ENCODE measurements around the gene E4F1. TPM values are rescaled to one million over a fixed set of nuclear protein-coding genes. Genes with fewer than 3 reads are reported as not detected.

The E4F1 gene
- total and polyA plus RNA-seq, 3 donors from 2014 or later: 20.0 to 69.4 (median 57.4) TPM

GRCh38 chr16:2231016-2231931 lies 7.9 kb downstream of the E4F1 start:
- no peak for TF ChIP-seq POLR2A (IDR thresholded peaks at IDR 0.05)
- TF ChIP-seq CTCF (IDR thresholded peaks at IDR 0.05): no peak
- Histone ChIP-seq H3K9me3 (no peaks in the 10 kb centered on the region), H3K27me3 (no peaks in the 10 kb centered on the region), H3K4me3 (no peak overlapping the region), H3K36me3 (ENCODE audit: low read depth, missing control alignments) (no peaks in the 10 kb centered on the region), H3K27ac (no peak overlapping the region), H3K4me1 (peaks cover 6% of the 10 kb centered on the region)
- WGBS, 2 donors: 60 to 90% methylated on average over 1 to 29 of the region's 29 CpGs
- intact Hi-C loops (cut with DNase I; ENCODE audit: low total_unique reads): no loop called here
- DNase-seq: no peak

- intact Hi-C loops (cut with DNase I; ENCODE audit: low total_unique reads): no loop called here
- WGBS, 2 donors: 83% methylated on average over 7 to 36 of the region's 41 CpGs
- H3K27me3 ChIP-seq: no peaks in the 10 kb centered on the region
- no peaks in the 10 kb centered on the region for H3K36me3 ChIP-seq (ENCODE audit: low read depth, missing control alignments)
- peaks cover 9% of the 10 kb centered on the region for H3K4me1 ChIP-seq
- H3K27ac ChIP-seq: no peak overlapping the region
- no peak for DNase-seq
- H3K4me3 ChIP-seq: no peak overlapping the region
- TF ChIP-seq CTCF (IDR thresholded peaks at IDR 0.05): no peak
- no peak for TF ChIP-seq POLR2A (IDR thresholded peaks at IDR 0.05)
- H3K9me3 ChIP-seq: no peaks in the 10 kb centered on the region
Measured at GRCh38 chr16:2232094-2232990, 9.0 kb downstream of the E4F1 start.

- Histone ChIP-seq H3K9me3 (no peaks in the 10 kb centered on the region), H3K27me3 (no peaks in the 10 kb centered on the region), H3K4me3 (no peak overlapping the region), H3K4me1 (peaks cover 9% of the 10 kb centered on the region), H3K36me3 (ENCODE audit: low read depth, missing control alignments) (no peaks in the 10 kb centered on the region), H3K27ac (no peak overlapping the region)
- no peak for TF ChIP-seq CTCF (IDR thresholded peaks at IDR 0.05)
- TF ChIP-seq POLR2A (IDR thresholded peaks at IDR 0.05): no peak
- WGBS, 2 donors: 94 to 100% methylated on average over 3 to 28 of the region's 28 CpGs
- DNase-seq: no peak
- intact Hi-C loops (cut with DNase I; ENCODE audit: low total_unique reads): no loop called here
Measured at GRCh38 chr16:2233046-2233775, 9.8 kb downstream of the E4F1 start.

GRCh38 chr16:2233872-2234812 lies 10.8 kb downstream of the E4F1 start:
- Histone ChIP-seq H3K4me3 (no peak overlapping the region), H3K36me3 (ENCODE audit: low read depth, missing control alignments) (no peaks in the 10 kb centered on the region), H3K27ac (no peak overlapping the region), H3K9me3 (no peaks in the 10 kb centered on the region), H3K27me3 (no peaks in the 10 kb centered on the region), H3K4me1 (peaks cover 9% of the 10 kb centered on the region)
- TF ChIP-seq POLR2A (IDR thresholded peaks at IDR 0.05): no peak
- TF ChIP-seq CTCF (IDR thresholded peaks at IDR 0.05): no peak
- intact Hi-C loops (cut with DNase I; ENCODE audit: low total_unique reads): no loop called here
- no peak for DNase-seq
- 94 to 96% methylated on average over 9 to 51 of the region's 51 CpGs for WGBS, 2 donors

Measured in testis (tissue), 3 donors.